ENCODE data around the gene MINDY3. TPM values are rescaled to one million over a fixed set of nuclear protein-coding genes. Genes with fewer than 3 reads are reported as not detected.

The MINDY3 gene
- total RNA-seq, 6 experiments from 2014 or later = 25.2 to 31.4 (median 28.4) TPM

DNA sequence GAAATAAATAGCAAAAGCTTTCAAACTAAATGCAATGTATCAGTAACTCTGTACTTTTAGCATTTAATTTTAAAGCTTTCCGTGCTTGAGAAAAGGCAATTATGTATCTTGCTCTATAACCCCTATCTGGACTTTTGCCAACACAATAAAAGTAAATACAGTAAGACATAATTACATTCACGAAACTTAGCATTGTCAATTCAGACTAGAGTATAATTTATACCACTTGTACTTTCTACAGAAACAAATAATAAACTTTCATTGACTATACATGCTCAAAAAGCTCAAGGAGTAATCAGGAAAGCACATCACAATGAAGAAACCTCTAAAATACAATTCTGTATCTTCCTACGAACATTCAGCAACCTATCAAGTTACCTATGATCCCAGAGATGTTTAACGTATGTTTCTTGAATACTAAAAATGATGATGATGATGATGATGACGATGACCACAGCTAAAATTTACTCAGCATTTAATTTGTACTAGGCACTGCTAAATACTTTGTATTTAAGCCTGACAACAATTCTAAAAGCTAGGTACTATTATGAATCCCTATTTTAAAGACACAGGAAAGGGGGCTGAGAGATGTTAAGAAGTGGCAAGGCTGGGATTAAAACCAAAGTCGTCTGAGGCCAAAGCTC lies 44.9 kb downstream of the MINDY3 start:
- H3K27ac Mint-ChIP-seq = no peak overlapping the region
- peaks cover 9% of the 10 kb centered on the region for H3K4me1 Mint-ChIP-seq (ENCODE audit: low read depth)
- no peaks in the 10 kb centered on the region for H3K27me3 Mint-ChIP-seq (ENCODE audit: insufficient read depth)
- no peak for DNase-seq
- H3K36me3 Mint-ChIP-seq (ENCODE audit: low read depth) = peaks cover 3% of the 10 kb centered on the region; the same call in 1 of the 2 replicates
- H3K4me3 Mint-ChIP-seq = no peak overlapping the region
- no peaks in the 10 kb centered on the region for H3K9me3 Mint-ChIP-seq
- TF ChIP-seq, protein P1, sequence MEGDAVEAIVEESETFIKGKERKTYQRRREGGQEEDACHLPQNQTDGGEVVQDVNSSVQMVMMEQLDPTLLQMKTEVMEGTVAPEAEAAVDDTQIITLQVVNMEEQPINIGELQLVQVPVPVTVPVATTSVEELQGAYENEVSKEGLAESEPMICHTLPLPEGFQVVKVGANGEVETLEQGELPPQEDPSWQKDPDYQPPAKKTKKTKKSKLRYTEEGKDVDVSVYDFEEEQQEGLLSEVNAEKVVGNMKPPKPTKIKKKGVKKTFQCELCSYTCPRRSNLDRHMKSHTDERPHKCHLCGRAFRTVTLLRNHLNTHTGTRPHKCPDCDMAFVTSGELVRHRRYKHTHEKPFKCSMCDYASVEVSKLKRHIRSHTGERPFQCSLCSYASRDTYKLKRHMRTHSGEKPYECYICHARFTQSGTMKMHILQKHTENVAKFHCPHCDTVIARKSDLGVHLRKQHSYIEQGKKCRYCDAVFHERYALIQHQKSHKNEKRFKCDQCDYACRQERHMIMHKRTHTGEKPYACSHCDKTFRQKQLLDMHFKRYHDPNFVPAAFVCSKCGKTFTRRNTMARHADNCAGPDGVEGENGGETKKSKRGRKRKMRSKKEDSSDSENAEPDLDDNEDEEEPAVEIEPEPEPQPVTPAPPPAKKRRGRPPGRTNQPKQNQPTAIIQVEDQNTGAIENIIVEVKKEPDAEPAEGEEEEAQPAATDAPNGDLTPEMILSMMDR (IDR thresholded peaks at IDR 0.05) = no peak

DNA sequence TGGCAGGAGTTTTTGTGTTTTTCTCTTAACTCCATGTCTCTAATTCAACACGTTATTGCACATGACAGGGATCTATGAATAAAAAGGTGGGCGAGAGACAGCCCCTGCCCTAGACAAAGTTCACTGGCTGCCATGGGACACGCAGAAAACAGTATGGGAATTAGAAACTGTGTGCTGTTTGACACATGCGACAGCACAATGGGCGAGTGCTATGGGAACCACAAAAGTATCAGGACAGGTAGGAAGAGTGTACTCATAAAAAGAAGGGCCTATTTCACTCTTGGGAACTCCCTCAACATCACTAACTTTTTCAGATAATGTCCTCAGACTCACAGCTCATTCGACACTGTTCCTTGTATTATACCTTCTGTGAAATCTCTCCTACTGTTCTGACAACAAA lies 45.7 kb downstream of the MINDY3 start:
- Mint-ChIP-seq H3K4me1 (ENCODE audit: low read depth) (peaks cover 9% of the 10 kb centered on the region), H3K36me3 (ENCODE audit: low read depth) (peaks cover 3% of the 10 kb centered on the region; the same call in 1 of the 2 replicates), H3K27ac (no peak overlapping the region), H3K27me3 (ENCODE audit: insufficient read depth) (no peaks in the 10 kb centered on the region), H3K4me3 (no peak overlapping the region), H3K9me3 (no peaks in the 10 kb centered on the region)
- TF ChIP-seq, protein P1 (IDR thresholded peaks at IDR 0.05) = no peak
- DNase-seq = no peak

DNA sequence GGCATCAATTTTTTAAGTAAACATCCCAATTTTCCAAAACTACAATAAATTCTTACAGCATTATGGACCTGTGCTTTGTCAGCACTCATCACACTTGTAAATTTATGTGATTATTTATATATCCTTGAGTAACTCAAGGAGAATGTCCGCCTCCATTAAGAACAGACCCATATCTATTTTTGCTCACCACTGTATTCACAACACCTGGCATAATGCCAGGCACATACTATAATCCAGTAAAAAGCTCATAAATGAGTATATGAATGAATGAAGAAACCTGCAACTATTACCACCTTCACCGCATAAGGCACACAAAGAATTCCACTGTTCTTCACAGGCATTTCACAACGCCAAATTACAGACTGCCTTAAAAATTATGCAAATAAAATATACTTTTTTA lies 46.9 kb downstream of the MINDY3 start:
- Mint-ChIP-seq H3K36me3 (ENCODE audit: low read depth) (peaks cover 1% of the 10 kb centered on the region; the same call in 1 of the 2 replicates), H3K27ac (0 out of 2 replicates have a peak overlapping the region, but pooled peaks have one; percentile 0), H3K9me3 (no peaks in the 10 kb centered on the region), H3K4me3 (no peak overlapping the region), H3K27me3 (ENCODE audit: insufficient read depth) (no peaks in the 10 kb centered on the region), H3K4me1 (ENCODE audit: low read depth) (peaks cover 9% of the 10 kb centered on the region)
- TF ChIP-seq, protein P1 (IDR thresholded peaks at IDR 0.05) = no peak
- no peak for DNase-seq

DNA sequence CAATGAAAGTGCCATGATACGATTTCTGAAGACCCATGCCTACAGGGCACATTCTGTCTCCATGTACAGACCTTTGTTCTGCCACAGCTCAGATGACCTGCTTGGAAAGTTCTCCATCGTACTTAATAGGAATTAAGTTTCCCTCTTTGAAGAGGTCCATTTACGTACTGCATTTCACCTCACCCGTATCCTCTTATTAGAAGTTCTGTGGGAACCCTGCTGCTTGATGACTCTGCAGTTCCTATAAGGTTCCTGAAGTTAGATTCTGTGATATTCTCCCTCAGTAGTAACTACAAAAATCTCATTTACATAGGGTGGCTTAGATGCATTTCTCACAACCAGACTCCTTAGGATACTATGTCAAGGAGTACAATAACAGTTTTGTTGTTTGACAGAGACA lies 50.9 kb downstream of the MINDY3 start:
- DNase-seq = no peak
- Mint-ChIP-seq H3K4me1 (ENCODE audit: low read depth) (peaks cover 9% of the 10 kb centered on the region), H3K9me3 (no peaks in the 10 kb centered on the region), H3K27me3 (ENCODE audit: insufficient read depth) (no peaks in the 10 kb centered on the region), H3K27ac (no peak overlapping the region), H3K36me3 (ENCODE audit: low read depth) (0 out of 2 replicates have a peak, but pooled peaks cover 4% of the 10 kb centered on the region), H3K4me3 (no peak overlapping the region)
- TF ChIP-seq, protein P1 (IDR thresholded peaks at IDR 0.05) = no peak

DNA sequence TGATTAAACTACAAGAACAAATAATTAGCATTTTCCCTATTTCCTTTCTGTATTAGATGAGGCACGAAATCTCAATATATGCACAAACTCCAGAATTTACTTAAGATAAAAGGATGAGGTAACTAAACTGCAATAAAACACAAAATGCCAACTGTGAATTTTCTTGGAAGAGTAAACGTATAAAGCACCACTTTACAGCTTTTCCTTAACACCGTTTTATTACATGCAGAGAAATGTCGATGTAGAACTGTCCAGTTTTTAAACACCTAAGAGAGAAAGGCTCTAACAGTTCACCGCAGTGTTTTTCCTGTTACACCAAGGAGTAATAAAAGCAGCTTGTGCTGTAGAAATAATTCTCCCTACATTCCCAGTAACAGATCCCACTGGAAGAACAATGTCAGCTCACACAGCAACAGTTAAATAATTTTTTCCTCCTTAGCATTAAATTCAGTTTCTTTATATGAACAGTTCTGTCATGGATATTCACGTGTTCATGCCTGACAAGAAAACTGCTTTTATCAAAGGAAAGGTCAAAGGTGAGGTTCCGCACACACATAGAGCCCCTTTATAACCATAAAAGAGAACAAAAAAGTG lies 52.0 kb downstream of the MINDY3 start:
- TF ChIP-seq, protein P1 (IDR thresholded peaks at IDR 0.05) = no peak
- Mint-ChIP-seq H3K9me3 (no peaks in the 10 kb centered on the region), H3K27ac (no peak overlapping the region), H3K4me1 (ENCODE audit: low read depth) (peaks cover 3% of the 10 kb centered on the region), H3K4me3 (no peak overlapping the region), H3K36me3 (ENCODE audit: low read depth) (0 out of 2 replicates have a peak, but pooled peaks cover 4% of the 10 kb centered on the region), H3K27me3 (ENCODE audit: insufficient read depth) (no peaks in the 10 kb centered on the region)
- no peak for DNase-seq
